OCI-LY7 (cell line): ENCODE measurements around the gene KLF11.

Experiments
- CTCF ChIP-seq: fragments of 200-600 bp; sonication (generic); conservative IDR thresholded peaks from 2 replicates; pipeline ENCODE4 v1.5.1; 2014; ENCODE audit warnings: mild to moderate bottlenecking, antibody characterized with exemption, low read length, moderate library complexity, mixed read lengths
- EZH2phosphoT487 ChIP-seq: fragments of 200-600 bp; sonication (generic); IDR thresholded peaks from 2 replicates; pipeline ENCODE4 v1.6.1; 2018; ENCODE audit warnings: low read depth, borderline replicate concordance, mild to moderate bottlenecking, mixed run types, antibody characterized with exemption, low read length, moderate library complexity, mixed read lengths

- TF ChIP-seq CTCF (no peak), EZH2phosphoT487 (no peak)
Measured at GRCh38 chr2:10030311-10030736, 13.0 kb upstream of the KLF11 start.
